ENCODE measurements around the gene DNAJC6. TPM values are rescaled to one million over a fixed set of nuclear protein-coding genes. Genes with fewer than 3 reads are reported as not detected.

The DNAJC6 gene
- total RNA-seq, 2 donors from 2014 or later = 3.7 TPM

- Histone ChIP-seq H3K4me1 (ENCODE audit: control insufficient read depth in 1 of 2, low read depth in 2 of 2) (no peaks in the 10 kb centered on the region), H3K9me3 (no peaks in the 10 kb centered on the region), H3K36me3 (no peaks in the 10 kb centered on the region), H3K27ac (no peak overlapping the region), H3K27me3 (replicated peaks; ENCODE audit: insufficient read depth) (no peaks in the 10 kb centered on the region), H3K4me3 (no peak overlapping the region)
- TF ChIP-seq, protein P1, sequence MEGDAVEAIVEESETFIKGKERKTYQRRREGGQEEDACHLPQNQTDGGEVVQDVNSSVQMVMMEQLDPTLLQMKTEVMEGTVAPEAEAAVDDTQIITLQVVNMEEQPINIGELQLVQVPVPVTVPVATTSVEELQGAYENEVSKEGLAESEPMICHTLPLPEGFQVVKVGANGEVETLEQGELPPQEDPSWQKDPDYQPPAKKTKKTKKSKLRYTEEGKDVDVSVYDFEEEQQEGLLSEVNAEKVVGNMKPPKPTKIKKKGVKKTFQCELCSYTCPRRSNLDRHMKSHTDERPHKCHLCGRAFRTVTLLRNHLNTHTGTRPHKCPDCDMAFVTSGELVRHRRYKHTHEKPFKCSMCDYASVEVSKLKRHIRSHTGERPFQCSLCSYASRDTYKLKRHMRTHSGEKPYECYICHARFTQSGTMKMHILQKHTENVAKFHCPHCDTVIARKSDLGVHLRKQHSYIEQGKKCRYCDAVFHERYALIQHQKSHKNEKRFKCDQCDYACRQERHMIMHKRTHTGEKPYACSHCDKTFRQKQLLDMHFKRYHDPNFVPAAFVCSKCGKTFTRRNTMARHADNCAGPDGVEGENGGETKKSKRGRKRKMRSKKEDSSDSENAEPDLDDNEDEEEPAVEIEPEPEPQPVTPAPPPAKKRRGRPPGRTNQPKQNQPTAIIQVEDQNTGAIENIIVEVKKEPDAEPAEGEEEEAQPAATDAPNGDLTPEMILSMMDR (IDR thresholded peaks at IDR 0.05) = no peak
- ATAC-seq (ENCODE audit: insufficient number of reproducible peaks, low FRiP score, low read depth) (no peak), DNase-seq (ENCODE audit: low spot score) (no peak)
Observed at GRCh38 chr1:65292861-65293593, 16.3 kb upstream of the DNAJC6 start.

DNA sequence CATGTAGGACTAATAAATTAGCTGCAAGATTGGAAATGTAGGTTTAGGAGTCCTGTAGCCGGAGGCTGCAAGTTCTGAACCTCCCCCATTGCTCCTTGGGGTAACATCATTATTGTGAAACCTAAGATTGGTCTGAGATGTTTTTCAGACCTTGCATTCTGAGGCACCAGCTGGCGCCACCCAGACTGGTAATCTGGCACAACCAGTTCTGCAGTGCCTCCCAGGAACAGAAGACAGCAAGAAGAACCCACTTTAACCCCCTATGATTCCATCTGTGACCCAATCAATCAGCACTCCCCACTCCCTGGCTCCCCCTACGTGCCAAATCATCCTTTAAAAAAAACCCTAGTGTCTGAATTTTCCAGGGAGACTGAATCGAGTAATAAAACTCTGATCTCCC is 11.6 kb upstream of the DNAJC6 start:
- H3K9me3 ChIP-seq = no peaks in the 10 kb centered on the region
- H3K27me3 ChIP-seq (replicated peaks; ENCODE audit: insufficient read depth) = no peaks in the 10 kb centered on the region
- no peak overlapping the region for H3K27ac ChIP-seq
- H3K4me1 ChIP-seq (ENCODE audit: control insufficient read depth in 1 of 2, low read depth in 2 of 2) = no peaks in the 10 kb centered on the region
- H3K4me3 ChIP-seq = no peak overlapping the region
- TF ChIP-seq, protein P1 (IDR thresholded peaks at IDR 0.05) = no peak
- no peak for DNase-seq (ENCODE audit: low spot score)
- H3K36me3 ChIP-seq = no peaks in the 10 kb centered on the region
- ATAC-seq (ENCODE audit: insufficient number of reproducible peaks, low FRiP score, low read depth) = no peak

GRCh38 chr1:65299328-65299727 is 10.0 kb upstream of the DNAJC6 start:
- H3K4me1 ChIP-seq (ENCODE audit: control insufficient read depth in 1 of 2, low read depth in 2 of 2) = no peaks in the 10 kb centered on the region
- no peaks in the 10 kb centered on the region for H3K36me3 ChIP-seq
- TF ChIP-seq, protein P1 (IDR thresholded peaks at IDR 0.05) = no peak
- ATAC-seq (ENCODE audit: insufficient number of reproducible peaks, low FRiP score, low read depth) (no peak), DNase-seq (ENCODE audit: low spot score) (no peak)
- H3K9me3 ChIP-seq = no peaks in the 10 kb centered on the region
- H3K27ac ChIP-seq = no peak overlapping the region
- no peaks in the 10 kb centered on the region for H3K27me3 ChIP-seq (replicated peaks; ENCODE audit: insufficient read depth)
- H3K4me3 ChIP-seq = no peak overlapping the region

DNA sequence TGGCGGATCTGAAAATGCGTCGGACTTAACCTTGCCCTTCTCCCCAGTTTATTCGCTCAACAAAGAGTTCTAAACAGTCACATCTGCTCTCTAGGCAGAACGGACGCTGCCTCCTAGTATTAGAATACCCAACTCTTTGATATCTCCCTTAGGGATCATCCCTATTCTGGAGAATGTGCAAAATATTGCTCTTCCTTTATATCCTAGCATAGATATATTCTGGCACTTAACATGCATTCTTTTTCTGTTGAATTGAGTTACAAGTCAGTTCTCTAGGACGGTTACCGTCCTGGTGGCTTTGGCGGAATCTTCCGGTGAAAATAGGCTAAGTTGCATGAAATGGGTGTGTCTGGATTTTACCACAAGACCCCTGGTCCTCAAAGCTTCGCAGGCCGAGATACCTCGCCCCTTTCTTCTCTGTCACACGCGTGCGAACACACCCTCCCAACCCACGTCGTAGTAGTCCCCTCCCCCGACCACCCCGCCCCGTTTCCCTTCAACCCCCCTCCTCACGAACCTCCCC is 501 bp upstream of the DNAJC6 start:
- no peak for DNase-seq (ENCODE audit: low spot score)
- Histone ChIP-seq H3K4me3 (peak overlapping the region; percentile 70), H3K27ac (no peak overlapping the region)

DNA sequence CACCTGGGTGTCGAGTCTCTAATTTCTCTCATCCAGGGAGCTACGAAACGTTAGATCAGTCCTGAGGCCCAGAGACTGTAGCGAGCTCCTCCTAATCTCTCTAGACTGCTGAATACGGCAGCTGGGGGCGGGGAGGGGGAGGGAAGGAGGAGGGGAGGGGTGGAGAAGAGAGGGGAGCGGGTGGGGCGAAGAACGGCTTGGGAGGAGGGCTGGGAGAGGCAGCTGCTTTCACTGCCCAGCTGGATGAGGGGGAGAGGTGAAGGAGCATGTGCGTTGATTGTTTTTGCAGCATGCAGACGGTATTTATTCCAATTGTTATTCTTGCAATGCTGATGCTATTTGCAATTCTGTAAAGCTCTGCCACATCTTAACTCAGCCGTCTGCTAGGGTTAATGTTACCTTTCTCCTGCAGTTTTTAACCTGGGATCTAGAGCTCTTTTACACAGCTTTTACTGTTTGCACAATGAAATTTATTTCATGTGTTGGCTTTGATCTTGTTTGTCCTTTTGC is 790 bp downstream of the DNAJC6 start:
- H3K4me3 ChIP-seq = peak overlapping the region; percentile 70
- no peaks in the 10 kb centered on the region for H3K36me3 ChIP-seq
- no peak overlapping the region for H3K27ac ChIP-seq
- ATAC-seq (ENCODE audit: insufficient number of reproducible peaks, low FRiP score, low read depth) (no peak), DNase-seq (ENCODE audit: low spot score) (no peak)
- TF ChIP-seq, protein P1 (IDR thresholded peaks at IDR 0.05) = no peak
- peaks cover 0 to 11% of the 10 kb centered on the region in 2 donors for H3K4me1 ChIP-seq (ENCODE audit: control insufficient read depth in 1 of 2, low read depth in 2 of 2)
- no peaks in the 10 kb centered on the region for H3K9me3 ChIP-seq
- H3K27me3 ChIP-seq (replicated peaks; ENCODE audit: insufficient read depth) = no peaks in the 10 kb centered on the region

More for the DNA sequence above, 501 bp upstream of the DNAJC6 start:
- ATAC-seq (ENCODE audit: insufficient number of reproducible peaks, low FRiP score, low read depth) = no peak
- TF ChIP-seq, protein P1 (IDR thresholded peaks at IDR 0.05) = no peak
- Histone ChIP-seq H3K27me3 (replicated peaks; ENCODE audit: insufficient read depth) (no peaks in the 10 kb centered on the region), H3K36me3 (no peaks in the 10 kb centered on the region), H3K9me3 (no peaks in the 10 kb centered on the region), H3K4me1 (ENCODE audit: control insufficient read depth in 1 of 2, low read depth in 2 of 2) (peaks cover 0 to 11% of the 10 kb centered on the region in 2 donors)

Measured in thoracic aorta (tissue), 2 donors.